Sigmoid colon (tissue), 7 donors: ENCODE data around the gene MTA3. TPM values are rescaled to one million over a fixed set of nuclear protein-coding genes. Genes with fewer than 3 reads are reported as not detected.

Experiments
- DNase-seq: peaks from one replicate; pipeline ENCODE4 v3.0.0-alpha.2; 2019
- H3K27ac ChIP-seq, 4 donors: fragments of 200-600 bp; sonication (generic); one replicate each; pipeline ENCODE4 v1.5.1; 2016 to 2019; ENCODE audit warnings: mild to moderate bottlenecking in 1 of 4
- H3K27me3 ChIP-seq, 3 donors: fragments of 200-600 bp; sonication (generic); one replicate each; pipeline ENCODE4 v1.5.1; 2019; ENCODE audit warnings: mild to moderate bottlenecking in 1 of 3
- H3K36me3 ChIP-seq, 4 donors: fragments of 200-600 bp; sonication (generic); one replicate each; pipeline ENCODE4 v1.5.1; 2016 to 2019
- H3K4me1 ChIP-seq, 4 donors: fragments of 200-600 bp; sonication (generic); one replicate each; pipeline ENCODE4 v1.5.1; 2017 to 2019
- H3K4me3 ChIP-seq, 4 donors: fragments of 200-600 bp; sonication (generic); one replicate each; pipeline ENCODE4 v1.5.1; 2017 to 2019; ENCODE audit warnings: mild to moderate bottlenecking in 2 of 4, moderate library complexity in 1 of 4
- H3K9me3 ChIP-seq, 4 donors: fragments of 200-600 bp in 3 of 4; sonication (generic) in 3 of 4; one replicate each; pipeline versions ENCODE4 v1.5.1 to v1.6.1; 2013 to 2019
- CTCF ChIP-seq, 4 experiments: fragments of 450-650 bp in 3 of 4; fragments of 200-600 bp in 1 of 4; IDR thresholded peaks; one replicate each; pipeline ENCODE4 v1.5.1; 2016 to 2019; ENCODE audit warnings: antibody characterized with exemption in 4 of 4, mild to moderate bottlenecking in 3 of 4, moderate library complexity in 2 of 4
- EP300 ChIP-seq, 4 donors: sonication (generic); formaldehyde crosslinking; IDR thresholded peaks; one replicate each; pipeline ENCODE4 v1.6.1; 2017; ENCODE audit warnings: antibody characterized with exemption in 4 of 4
- POLR2A ChIP-seq, 2 donors: fragments of 450-650 bp; IDR thresholded peaks; one replicate each; pipeline ENCODE4 v1.6.1; 2016; ENCODE audit warnings: antibody characterized with exemption in 2 of 2, mild to moderate bottlenecking in 2 of 2, moderate library complexity in 2 of 2
- POLR2AphosphoS5 ChIP-seq, 4 donors: sonication (generic); formaldehyde crosslinking; IDR thresholded peaks; one replicate each; pipeline ENCODE4 v1.6.1; 2017; ENCODE audit warnings: antibody characterized with exemption in 4 of 4
- WGBS, 2 donors: extraction: QIAGEN DNeasy Blood & Tissue Kit; methylation state at CpG; one replicate each; pipeline ENCODE4 v1.1.7; 2013; 5-methylcytosine and 5-hydroxymethylcytosine counted together
- intact Hi-C: fragments of 100-400 bp; cut with DNase I; formaldehyde crosslinking; loops from one replicate; pipeline ENCODE4 v1.15.1; 2023
- polyA plus RNA-seq, 3 donors: library from polyadenylated mRNA; stranded (reverse); fragments of 200-250 nt; gene quantifications; one replicate each; pipeline ENCODE4 v1.2.3, GENCODE V29; 2013
- total RNA-seq, 4 donors: library from RNA; depleted of rRNA; stranded (reverse); fragments of >200 nt; gene quantifications; one replicate each; pipeline ENCODE4 v1.1.0, GENCODE V29; 2016
- donor health status: healthy with polysubstance abuse.
- donor health status: Bipolar disorder and iron deficiency.
- donor health status: healthy.

The MTA3 gene
- total and polyA plus RNA-seq, 7 donors = 24.5 to 53.2 (median 33.9) TPM

- peak within 1 kb of the TSS; percentile 45 to 66 (median 58) for H3K4me3 ChIP-seq
- peaks cover 0 to 26% (median 17%) of the 10 kb centered on the region in 4 donors for H3K4me1 ChIP-seq
- peak; percentile 59 for DNase-seq
- peak within 1 kb of the TSS; percentile 71 to 88 (median 80) for H3K27ac ChIP-seq
- H3K9me3 ChIP-seq = no peaks in the 10 kb centered on the region
- TF ChIP-seq POLR2A (IDR thresholded peaks at IDR 0.05) (no peak), POLR2AphosphoS5 (IDR thresholded peaks at IDR 0.05) (peak in 1 of 4 donors; percentile 23)
- WGBS, 2 donors = 1% methylated on average over 75 of the region's 75 CpGs
- no peaks in the 10 kb centered on the region for H3K36me3 ChIP-seq
- intact Hi-C loops = loop anchor here (10.0 kb wide), 2 partner anchors 228 to 298 kb away; partner anchors contain the start of genes KCNG3 and MTA3
- no peaks in the 10 kb centered on the region for H3K27me3 ChIP-seq
These were observed 224.3 kb downstream of the MTA3 start, which contains the start of gene HAAO for GRCh38 chr2:42792583-42793333. Gene HAAO (minus strand): TSS chr2:42792583. CDS start chr2:42792536, 47 bp downstream.

GRCh38 chr2:42793334-42794270, 225.2 kb downstream of the MTA3 start:
- no peaks in the 10 kb centered on the region for H3K9me3 ChIP-seq
- no peak for TF ChIP-seq POLR2AphosphoS5 (IDR thresholded peaks at IDR 0.05)
- H3K4me3 ChIP-seq = peak overlapping the region; percentile 45 to 66 (median 58)
- H3K27ac ChIP-seq = peak overlapping the region; percentile 71 to 88 (median 80)
- H3K36me3 ChIP-seq = no peaks in the 10 kb centered on the region
- no peaks in the 10 kb centered on the region for H3K27me3 ChIP-seq
- 22 to 32% methylated on average over 22 of the region's 22 CpGs for WGBS, 2 donors
- intact Hi-C loops = loop anchor here (10.0 kb wide), 2 partner anchors 229 to 299 kb away; partner anchors contain the start of genes KCNG3 and MTA3
- DNase-seq = no peak
- peaks cover 0 to 26% (median 17%) of the 10 kb centered on the region in 4 donors for H3K4me1 ChIP-seq

- Histone ChIP-seq H3K36me3 (no peaks in the 10 kb centered on the region), H3K27me3 (no peaks in the 10 kb centered on the region), H3K4me1 (peaks cover 0 to 26% (median 17%) of the 10 kb centered on the region in 4 donors), H3K27ac (peak overlapping the region; percentile 71 to 88 (median 80)), H3K9me3 (no peaks in the 10 kb centered on the region), H3K4me3 (no peak overlapping the region)
- WGBS, 2 donors = 62 to 77% methylated on average over 8 of the region's 8 CpGs
- no peak for TF ChIP-seq POLR2AphosphoS5 (IDR thresholded peaks at IDR 0.05)
- no peak for TF ChIP-seq EP300 (IDR thresholded peaks at IDR 0.05)
- no peak for TF ChIP-seq CTCF (IDR thresholded peaks at IDR 0.05)
- TF ChIP-seq POLR2A (IDR thresholded peaks at IDR 0.05) = no peak
- intact Hi-C loops = loop anchor here (10.0 kb wide), 2 partner anchors 230 to 300 kb away; partner anchors contain the start of genes KCNG3 and MTA3
- no peak for DNase-seq
These were observed 226.0 kb downstream of the MTA3 start for GRCh38 chr2:42794271-42795046.

GRCh38 chr2:42795275-42795674, 226.8 kb downstream of the MTA3 start:
- Histone ChIP-seq H3K9me3 (no peaks in the 10 kb centered on the region), H3K4me3 (no peak overlapping the region), H3K27me3 (no peaks in the 10 kb centered on the region), H3K27ac (peak overlapping the region in 3 of 4 donors; percentile 13 to 82 (median 45)), H3K36me3 (no peaks in the 10 kb centered on the region), H3K4me1 (peaks cover 0 to 26% (median 17%) of the 10 kb centered on the region in 4 donors)
- DNase-seq = no peak
- TF ChIP-seq POLR2A (IDR thresholded peaks at IDR 0.05) (no peak), POLR2AphosphoS5 (IDR thresholded peaks at IDR 0.05) (no peak), CTCF (IDR thresholded peaks at IDR 0.05) (no peak), EP300 (IDR thresholded peaks at IDR 0.05) (no peak)
- WGBS, 2 donors = 83 to 88% methylated on average over 6 of the region's 6 CpGs
- intact Hi-C loops = loop anchor here (10.0 kb wide), 2 partner anchors 230 to 300 kb away; partner anchors contain the start of genes KCNG3 and MTA3

- WGBS, 2 donors = 35 to 54% methylated on average over 3 of the region's 3 CpGs
- Histone ChIP-seq H3K27me3 (no peaks in the 10 kb centered on the region), H3K9me3 (no peaks in the 10 kb centered on the region), H3K27ac (peak overlapping the region in 3 of 4 donors; percentile 13 to 82 (median 45)), H3K4me1 (peaks cover 0 to 26% (median 19%) of the 10 kb centered on the region in 4 donors), H3K4me3 (no peak overlapping the region), H3K36me3 (no peaks in the 10 kb centered on the region)
- intact Hi-C loops = loop anchor here (10.0 kb wide), 2 partner anchors 231 to 301 kb away; partner anchors contain the start of genes KCNG3 and MTA3
- TF ChIP-seq POLR2A (IDR thresholded peaks at IDR 0.05) = no peak
- no peak for TF ChIP-seq EP300 (IDR thresholded peaks at IDR 0.05)
- TF ChIP-seq POLR2AphosphoS5 (IDR thresholded peaks at IDR 0.05) = no peak
- TF ChIP-seq CTCF (IDR thresholded peaks at IDR 0.05) = no peak
- no peak for DNase-seq
These were observed 227.4 kb downstream of the MTA3 start for GRCh38 chr2:42795841-42796301.
